ENCODE data around the gene MTTP. TPM values are rescaled to one million over a fixed set of nuclear protein-coding genes. Genes with fewer than 3 reads are reported as not detected.

Gene MTTP
- total and polyA plus RNA-seq, 8 donors, result 0.21 to 1.2 (median 0.66) TPM

DNA sequence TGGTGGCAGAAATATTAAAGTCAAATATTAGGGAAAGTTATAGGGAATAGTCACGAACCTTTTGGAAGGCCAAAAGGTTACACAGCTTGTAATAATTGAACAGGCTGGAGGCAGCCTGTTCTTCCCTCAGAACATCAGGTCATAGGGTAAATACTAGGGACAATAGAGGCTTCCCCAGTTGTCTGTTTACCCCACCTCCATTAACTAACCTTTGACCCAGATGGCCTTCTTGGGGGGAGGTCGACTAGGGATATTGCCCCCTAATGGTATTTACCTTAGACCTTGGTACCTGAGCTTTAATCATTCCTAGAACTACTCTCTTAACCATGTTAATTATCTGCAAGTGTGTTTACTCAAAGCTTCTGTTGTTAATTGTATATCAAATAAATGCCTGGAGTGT, 37.8 kb upstream of the MTTP start:
- DNase-seq (no peak), ATAC-seq (no peak)
- Histone ChIP-seq H3K27me3 (no peaks in the 10 kb centered on the region), H3K4me3 (no peak overlapping the region), H3K36me3 (no peaks in the 10 kb centered on the region), H3K4me1 (no peaks in the 10 kb centered on the region), H3K27ac (no peak overlapping the region), H3K9me3 (peaks cover 0 to 3% of the 10 kb centered on the region in 2 donors)
- intact Hi-C loops (cut with DNase I), result no loop called here
- TF ChIP-seq, protein P1, sequence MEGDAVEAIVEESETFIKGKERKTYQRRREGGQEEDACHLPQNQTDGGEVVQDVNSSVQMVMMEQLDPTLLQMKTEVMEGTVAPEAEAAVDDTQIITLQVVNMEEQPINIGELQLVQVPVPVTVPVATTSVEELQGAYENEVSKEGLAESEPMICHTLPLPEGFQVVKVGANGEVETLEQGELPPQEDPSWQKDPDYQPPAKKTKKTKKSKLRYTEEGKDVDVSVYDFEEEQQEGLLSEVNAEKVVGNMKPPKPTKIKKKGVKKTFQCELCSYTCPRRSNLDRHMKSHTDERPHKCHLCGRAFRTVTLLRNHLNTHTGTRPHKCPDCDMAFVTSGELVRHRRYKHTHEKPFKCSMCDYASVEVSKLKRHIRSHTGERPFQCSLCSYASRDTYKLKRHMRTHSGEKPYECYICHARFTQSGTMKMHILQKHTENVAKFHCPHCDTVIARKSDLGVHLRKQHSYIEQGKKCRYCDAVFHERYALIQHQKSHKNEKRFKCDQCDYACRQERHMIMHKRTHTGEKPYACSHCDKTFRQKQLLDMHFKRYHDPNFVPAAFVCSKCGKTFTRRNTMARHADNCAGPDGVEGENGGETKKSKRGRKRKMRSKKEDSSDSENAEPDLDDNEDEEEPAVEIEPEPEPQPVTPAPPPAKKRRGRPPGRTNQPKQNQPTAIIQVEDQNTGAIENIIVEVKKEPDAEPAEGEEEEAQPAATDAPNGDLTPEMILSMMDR (IDR thresholded peaks at IDR 0.05), result no peak

DNA sequence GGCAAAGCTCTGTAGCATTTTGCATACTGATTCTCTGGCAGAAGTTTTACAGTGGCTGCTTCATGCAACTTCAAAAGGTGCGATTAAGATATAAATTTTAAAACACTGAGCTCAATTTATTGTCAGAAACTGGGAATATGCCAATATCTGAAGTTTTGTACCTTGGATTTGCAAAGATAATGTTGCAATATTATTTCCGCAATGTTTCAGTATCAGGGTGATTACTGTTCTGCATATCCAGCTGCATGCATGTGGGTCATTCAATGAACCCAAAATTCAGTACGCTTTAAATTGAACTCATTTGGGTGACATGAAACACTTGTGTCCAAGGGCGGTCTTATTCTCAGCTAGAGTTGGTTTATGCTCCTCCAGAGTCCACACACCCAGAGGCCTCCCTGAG, 37.0 kb upstream of the MTTP start:
- TF ChIP-seq, protein P1 (IDR thresholded peaks at IDR 0.05), result no peak
- Histone ChIP-seq H3K27me3 (no peaks in the 10 kb centered on the region), H3K36me3 (no peaks in the 10 kb centered on the region), H3K27ac (no peak overlapping the region), H3K9me3 (peaks cover 0 to 3% of the 10 kb centered on the region in 2 donors), H3K4me1 (no peaks in the 10 kb centered on the region), H3K4me3 (no peak overlapping the region)
- no peak for DNase-seq
- intact Hi-C loops (cut with DNase I), result no loop called here
- no peak for ATAC-seq

DNA sequence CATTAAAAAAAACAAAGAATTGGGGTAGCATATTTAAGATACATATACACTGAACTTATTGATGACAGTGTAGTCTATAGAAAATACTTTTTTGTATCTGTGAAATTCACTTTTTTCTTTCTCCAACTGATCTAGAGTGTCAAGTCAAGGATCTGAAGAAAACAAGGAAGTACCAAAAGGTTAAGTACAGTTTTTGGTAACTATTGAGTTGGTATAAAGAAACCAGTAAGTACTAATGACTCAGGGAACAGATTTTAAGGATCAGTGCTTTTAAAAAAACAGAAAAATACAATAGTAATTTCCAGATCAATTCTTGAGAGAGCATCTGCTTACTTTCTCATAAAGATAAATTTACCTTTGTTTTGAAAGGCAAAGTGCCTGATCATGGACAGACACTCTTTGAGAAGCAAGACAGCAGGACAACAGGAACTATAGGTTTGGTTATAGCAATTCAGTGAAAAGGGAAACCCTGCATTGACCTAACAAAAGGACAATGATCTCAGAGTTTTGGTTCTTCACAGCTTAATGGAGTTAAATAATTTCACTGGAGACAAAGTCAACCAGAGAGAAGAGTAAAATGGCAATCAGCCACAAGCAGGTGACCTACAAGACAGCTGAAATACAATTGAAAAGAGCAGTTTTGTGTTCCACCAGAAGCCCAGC, 34.2 kb upstream of the MTTP start:
- peak; percentile 48 for ATAC-seq
- no peak overlapping the region for H3K27ac ChIP-seq

DNA sequence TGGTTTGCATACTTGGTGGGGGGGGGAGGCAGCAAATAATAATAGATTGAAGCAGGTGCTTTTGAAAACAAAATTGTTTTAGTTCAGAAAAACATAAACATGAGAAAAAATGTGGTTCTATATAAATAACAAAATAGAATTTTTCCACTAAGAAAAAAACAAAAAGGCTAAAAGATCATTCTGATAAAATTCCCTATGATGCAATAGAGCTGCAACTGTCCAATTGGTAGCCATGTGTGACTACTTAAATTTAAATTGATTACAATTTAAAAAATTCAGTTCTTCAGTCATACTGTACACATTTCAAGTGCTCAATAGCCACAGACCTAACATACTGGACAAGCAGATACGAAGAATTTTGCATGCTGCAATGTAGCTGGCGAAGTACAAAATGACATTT, 21.8 kb upstream of the MTTP start:
- ATAC-seq (no peak), DNase-seq (no peak)
- Histone ChIP-seq H3K27me3 (no peaks in the 10 kb centered on the region), H3K4me3 (no peak overlapping the region), H3K4me1 (no peaks in the 10 kb centered on the region), H3K9me3 (no peaks in the 10 kb centered on the region), H3K27ac (no peak overlapping the region), H3K36me3 (peaks cover 0 to 5% of the 10 kb centered on the region in 2 donors)
- TF ChIP-seq, protein P1 (IDR thresholded peaks at IDR 0.05), result no peak
- intact Hi-C loops (cut with DNase I), result no loop called here

More for the DNA sequence above, 34.2 kb upstream of the MTTP start:
- TF ChIP-seq, protein P1 (IDR thresholded peaks at IDR 0.05), result no peak
- Histone ChIP-seq H3K4me3 (no peak overlapping the region), H3K9me3 (no peaks in the 10 kb centered on the region), H3K27me3 (no peaks in the 10 kb centered on the region), H3K36me3 (no peaks in the 10 kb centered on the region), H3K4me1 (no peaks in the 10 kb centered on the region)
- intact Hi-C loops (cut with DNase I), result no loop called here
- no peak for DNase-seq

DNA sequence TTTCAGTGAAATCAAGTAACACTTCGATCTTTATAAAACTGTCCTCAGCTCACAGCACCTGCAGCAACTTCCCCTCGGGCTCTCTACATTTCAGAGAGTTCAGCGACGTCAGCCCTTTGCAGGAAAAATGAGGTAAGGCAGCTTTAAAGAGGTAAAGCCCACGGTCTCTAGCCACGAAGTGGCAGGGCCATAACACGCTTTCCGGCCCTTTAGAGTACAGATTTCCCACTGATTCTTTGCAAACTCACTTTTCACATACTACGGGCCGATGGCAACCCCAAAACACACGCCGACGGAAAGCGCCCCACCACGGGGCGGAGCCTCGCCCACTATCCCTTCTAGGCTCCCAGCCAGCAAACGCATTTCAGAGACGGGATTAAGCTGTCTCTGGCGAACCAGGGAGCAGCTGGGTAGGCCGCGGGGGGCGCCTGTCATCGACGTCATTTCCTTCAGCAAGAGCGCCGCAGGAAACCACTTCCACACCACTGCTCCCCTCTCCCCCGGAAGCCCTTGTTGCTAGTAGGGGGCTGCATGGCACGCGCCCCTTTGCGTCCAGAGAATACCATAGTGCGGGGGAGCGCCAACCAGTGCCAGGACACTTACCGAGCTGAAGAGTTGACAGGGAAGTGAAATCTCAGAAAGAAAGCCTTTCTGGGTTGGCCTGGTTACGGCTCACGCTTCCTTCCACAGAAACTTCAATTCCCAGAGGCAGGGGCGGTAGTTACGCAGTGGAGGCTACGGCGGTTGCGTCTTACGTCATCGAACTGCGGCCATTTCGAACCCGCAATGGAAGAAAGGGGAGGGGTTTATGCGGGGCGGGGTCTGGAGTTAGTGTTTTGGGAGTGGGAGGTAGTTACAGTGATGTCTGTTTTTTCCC, 11.1 kb upstream of the MTTP start, which contains the start of gene TRMT10A:
Gene TRMT10A (minus strand): TSS at position 730 of the 877 bp plus-strand sequence. CDS start 4,701 bp downstream, outside the sequence.
- TF ChIP-seq, protein P1 (IDR thresholded peaks at IDR 0.05), result peak in 1 of 2 donors; percentile 29
- intact Hi-C loops (cut with DNase I), result loop anchor here in 1 of 2 donors (5.0 kb wide), 3 partner anchors 244 to 384 kb away; partner anchors contain the start of gene DNAJB14
- ATAC-seq (peak; percentile 95), DNase-seq (peak; percentile 97 to 100 (median 98))
- H3K4me3 ChIP-seq, result peak within 1 kb of the TSS; percentile 51 to 62
- H3K27ac ChIP-seq, result peak within 1 kb of the TSS; percentile 97 to 98
- H3K27me3 ChIP-seq, result no peaks in the 10 kb centered on the region
- peaks cover 0 to 5% of the 10 kb centered on the region in 2 donors for H3K4me1 ChIP-seq
- no peaks in the 10 kb centered on the region for H3K9me3 ChIP-seq
- H3K36me3 ChIP-seq, result no peaks in the 10 kb centered on the region

Measured in left lung (tissue), 10 donors.